Measurements from ENCODE around the gene MMP28.

- no peak for TF ChIP-seq ZNF274 (IDR thresholded peaks at IDR 0.05; ENCODE audit: low read depth, low read length)
- no peak for TF ChIP-seq SUZ12 (IDR thresholded peaks at IDR 0.05; ENCODE audit: extremely low read depth, insufficient read depth, insufficient read length)
- TF ChIP-seq YY1 (IDR thresholded peaks at IDR 0.05; ENCODE audit: insufficient read depth, insufficient read length): no peak
Observed at GRCh38 chr17:35716173-35716572, 79.3 kb downstream of the MMP28 start.

Measured in NT2/D1 (cell line).